ENCODE measurements around the gene SS18L1.

GRCh38 chr20:62155428-62156253, 12.1 kb downstream of the SS18L1 start:
- no peak for TF ChIP-seq POLR2A (IDR thresholded peaks at IDR 0.05; ENCODE audit: low read depth, low read length)
- no peak for TF ChIP-seq CTCF (IDR thresholded peaks at IDR 0.05 in 2 of 3, conservative IDR thresholded peaks at IDR 0.05 in 1 of 3; ENCODE audit: control insufficient read depth in 2 of 3, extremely low read depth in 1 of 3, insufficient read depth in 1 of 3, low read depth in 3 of 3, low read length in 3 of 3)
- TF ChIP-seq SUZ12 (IDR thresholded peaks at IDR 0.05; ENCODE audit: unreplicated experiment) = no peak
- no peak for TF ChIP-seq SIN3A (IDR thresholded peaks at IDR 0.05; ENCODE audit: low read depth, low read length)
- no peak for TF ChIP-seq HDGF (IDR thresholded peaks at IDR 0.05)
- no peak for TF ChIP-seq SREBF1 (IDR thresholded peaks at IDR 0.05; ENCODE audit: low read length)
- TF ChIP-seq ESRRA (IDR thresholded peaks at IDR 0.05; ENCODE audit: low read length) = no peak
